GM23338 (cell line): Measurements from ENCODE around the gene KRT7. TPM values are rescaled to one million over a fixed set of nuclear protein-coding genes. Genes with fewer than 3 reads are reported as not detected.
A peak's percentile ranks its signal among the peaks of the same experiment; 100 is the strongest.

Experiments
- ATAC-seq: fragments of 200-7000 bp; cut with Tn5 transposase; 3 replicates; pipeline ENCODE4 v1.9.1; 2020
- DNase-seq: peaks from one replicate; pipeline ENCODE4 v3.0.0-alpha.2; 2015; ENCODE audit warnings: low spot score
- H2AFZ ChIP-seq: fragments of 200-600 bp; sonication (generic); 2 replicates; pipeline ENCODE4 v1.8.0; 2016; ENCODE audit warnings: antibody characterized with exemption, mild to moderate bottlenecking, moderate library complexity
- H3F3A ChIP-seq: fragments of 200-600 bp; sonication (generic); replicated peaks from 2 replicates; pipeline ENCODE4 v1.8.0; 2017; ENCODE audit warnings: antibody characterized with exemption, mixed run types, low read depth
- H3K27ac ChIP-seq: fragments of 200-600 bp; sonication (generic); 2 replicates; pipeline ENCODE4 v1.6.1; 2016; ENCODE audit warnings: low read depth
- H3K27me3 ChIP-seq: fragments of 200-600 bp; sonication (generic); 2 replicates; pipeline ENCODE4 v1.8.0; 2016; ENCODE audit warnings: mild to moderate bottlenecking, mixed run types, moderate library complexity; ENCODE audit not compliant: insufficient read depth
- H3K36me3 ChIP-seq: fragments of 200-600 bp; sonication (generic); 2 replicates; pipeline ENCODE4 v1.8.0; 2016; ENCODE audit warnings: mild to moderate bottlenecking; ENCODE audit not compliant: insufficient read depth
- H3K4me1 ChIP-seq: fragments of 200-600 bp; sonication (generic); 2 replicates; pipeline ENCODE4 v1.8.0; 2016; ENCODE audit warnings: mild to moderate bottlenecking, moderate library complexity; ENCODE audit not compliant: insufficient read depth
- H3K4me2 ChIP-seq: fragments of 200-600 bp; sonication (generic); 2 replicates; pipeline ENCODE4 v1.7.1; 2017; ENCODE audit warnings: mixed run types
- H3K4me3 ChIP-seq: fragments of 200-600 bp; sonication (generic); 2 replicates; pipeline ENCODE4 v1.6.1; 2016; ENCODE audit warnings: mixed run types
- H3K79me2 ChIP-seq: fragments of 200-600 bp; sonication (generic); replicated peaks from 2 replicates; pipeline ENCODE4 v1.8.0; 2017; ENCODE audit warnings: mild to moderate bottlenecking; ENCODE audit not compliant: insufficient read depth
- H3K9me2 ChIP-seq: fragments of 200-600 bp; sonication (generic); 2 replicates; pipeline ENCODE4 v1.8.0; 2017; ENCODE audit not compliant: insufficient read depth
- H4K20me1 ChIP-seq: fragments of 200-600 bp; sonication (generic); replicated peaks from 2 replicates; pipeline ENCODE4 v1.8.0; 2017; ENCODE audit warnings: mild to moderate bottlenecking; ENCODE audit not compliant: insufficient read depth
- H3K27ac Mint-ChIP-seq: 2 replicates; pipeline ENCODE4 v1.8.0; 2020; ENCODE audit warnings: inconsistent platforms, mild to moderate bottlenecking, moderate library complexity, mixed read lengths
- H3K27me3 Mint-ChIP-seq: 3 replicates; pipeline ENCODE4 v1.8.0; 2022; ENCODE audit warnings: low read depth, mild to moderate bottlenecking, moderate library complexity, mixed read lengths, inconsistent platforms; ENCODE audit not compliant: insufficient read depth, poor library complexity
- H3K36me3 Mint-ChIP-seq: 3 replicates; pipeline ENCODE4 v1.8.0; 2021; ENCODE audit warnings: low read depth, mild to moderate bottlenecking, inconsistent platforms, moderate library complexity, mixed read lengths
- H3K4me1 Mint-ChIP-seq: 3 replicates; pipeline ENCODE4 v1.8.0; 2020; ENCODE audit warnings: mild to moderate bottlenecking, inconsistent platforms, mixed read lengths
- H3K4me3 Mint-ChIP-seq: 3 replicates; pipeline ENCODE4 v1.8.0; 2021; ENCODE audit warnings: moderate library complexity, mild to moderate bottlenecking, inconsistent platforms, mixed read lengths
- H3K9me3 Mint-ChIP-seq: 3 replicates; pipeline ENCODE4 v1.8.0; 2020; ENCODE audit warnings: moderate library complexity, mild to moderate bottlenecking, inconsistent platforms, mixed read lengths
- CREB1 ChIP-seq: fragments of 250-450 bp; sonication (Bioruptor Pico); IDR thresholded peaks from 2 replicates; pipeline ENCODE4 v1.5.0; 2020; ENCODE audit warnings: low read depth, mild to moderate bottlenecking, moderate library complexity
- CTCF ChIP-seq, 2 experiments: fragments of 200-600 bp in 1 of 2; sonication (generic) in 1 of 2; conservative IDR thresholded peaks; 2 replicates each; pipeline versions ENCODE4 v1.5.1 to v1.6.1; 2016 to 2017; ENCODE audit warnings: antibody characterized with exemption in 2 of 2, low read depth in 2 of 2, mild to moderate bottlenecking in 2 of 2, moderate library complexity in 1 of 2
- EZH2phosphoT487 ChIP-seq: fragments of 200-600 bp; sonication (generic); IDR thresholded peaks from one replicate; pipeline ENCODE4 v1.8.1; 2018; ENCODE audit warnings: antibody characterized with exemption; ENCODE audit not compliant: unreplicated experiment
- NANOG ChIP-seq: IDR thresholded peaks from 2 replicates; pipeline ENCODE4 v1.6.1; 2016; ENCODE audit warnings: antibody characterized with exemption, borderline replicate concordance
- POLR2AphosphoS5 ChIP-seq: IDR thresholded peaks from 2 replicates; pipeline ENCODE4 v1.6.1; 2016; ENCODE audit warnings: antibody characterized with exemption, low read depth
- STAT1 ChIP-seq: IDR thresholded peaks from one replicate; pipeline ENCODE4 v1.6.1; 2016; ENCODE audit warnings: antibody characterized with exemption; ENCODE audit not compliant: unreplicated experiment
- ZNF114 ChIP-seq: fragments of 250-450 bp; sonication (Bioruptor Pico); IDR thresholded peaks from 2 replicates; pipeline ENCODE4 v1.5.0; 2020; ENCODE audit warnings: mild to moderate bottlenecking, moderate library complexity
- polyA plus RNA-seq: library from polyadenylated mRNA; unstranded; fragments of >200 nt; fragmentation: Nextera tagmentation; extraction: Ambion mirVana; gene quantifications from 2 replicates; pipeline ENCODE4 v1.2.1, GENCODE V29; 2016
- total RNA-seq: library from RNA; depleted of rRNA; stranded (reverse); fragments of >200 nt; shearing (Covaris generic); gene quantifications from 2 replicates; pipeline ENCODE4 v1.2.3, GENCODE V29; 2014
- TF ChIP-seq, protein P1 (sequence below): fragments of 250-450 bp; sonication (Bioruptor Pico); IDR thresholded peaks from 2 replicates; pipeline ENCODE4 v1.5.0; 2020; ENCODE audit warnings: mild to moderate bottlenecking, moderate library complexity

The KRT7 gene
- total and polyA plus RNA-seq, 2 experiments from 2014 or later: 6.5 to 9.4 TPM

- Mint-ChIP-seq H3K36me3 (no peaks in the 10 kb centered on the region), H3K4me1 (peaks cover 15% of the 10 kb centered on the region), H3K9me3 (no peaks in the 10 kb centered on the region; the same call in 2 of the 3 replicates), H3K27ac (peak overlapping the region; percentile 36; the same call in 1 of the 2 replicates), H3K4me3 (no peak overlapping the region), H3K27me3 (peaks cover 4% of the 10 kb centered on the region)
- Histone ChIP-seq H3K4me2 (no peak overlapping the region), H3K36me3 (no peaks in the 10 kb centered on the region), H3K4me1 (peaks cover 3% of the 10 kb centered on the region), H3F3A (no peaks in the 10 kb centered on the region), H3K27me3 (no peaks in the 10 kb centered on the region), H2AFZ (no peak overlapping the region), H4K20me1 (no peaks in the 10 kb centered on the region), H3K9me2 (no peaks in the 10 kb centered on the region), H3K27ac (no peak overlapping the region), H3K79me2 (no peaks in the 10 kb centered on the region), H3K4me3 (no peak overlapping the region)
- no peak for TF ChIP-seq STAT1
- TF ChIP-seq CTCF (conservative IDR thresholded peaks at IDR 0.05; ENCODE audit: low read depth in 2 of 2): 0 out of 4 replicates have a peak, but pooled peaks of 1 of the 2 experiments have one; percentile 10
- no peak for TF ChIP-seq NANOG
- ATAC-seq: no peak
- DNase-seq: no peak
Observed at GRCh38 chr12:52207106-52207505, 25.9 kb upstream of the KRT7 start.

DNA sequence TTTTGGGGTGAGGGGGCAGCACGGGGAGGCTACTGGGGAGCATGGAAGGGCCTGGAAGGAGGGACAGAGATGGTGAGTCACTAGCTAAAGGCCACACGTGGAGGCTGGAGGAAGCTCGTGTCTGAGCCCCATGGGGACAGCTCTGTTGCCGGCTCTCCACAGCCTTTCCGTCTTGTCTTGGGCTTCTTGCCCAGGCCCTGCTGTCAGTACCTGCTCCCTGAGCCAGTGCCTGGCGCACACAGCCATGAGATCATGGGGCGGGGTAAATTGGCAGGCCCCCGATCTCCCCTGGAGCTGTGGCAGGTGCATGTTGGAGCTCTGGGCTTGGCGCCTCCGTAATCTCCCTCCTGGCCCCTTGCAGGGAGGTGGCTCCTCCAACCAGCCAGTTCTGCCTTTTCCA lies 25.1 kb upstream of the KRT7 start:
- no peaks in the 10 kb centered on the region for H3K36me3 Mint-ChIP-seq
- Histone ChIP-seq H3K4me2 (no peak overlapping the region), H3K4me1 (no peaks in the 10 kb centered on the region), H3F3A (no peaks in the 10 kb centered on the region), H3K36me3 (no peaks in the 10 kb centered on the region), H3K27ac (no peak overlapping the region), H3K9me2 (no peaks in the 10 kb centered on the region), H2AFZ (no peak overlapping the region), H3K27me3 (no peaks in the 10 kb centered on the region), H3K79me2 (no peaks in the 10 kb centered on the region), H4K20me1 (no peaks in the 10 kb centered on the region), H3K4me3 (no peak overlapping the region)
- ATAC-seq (no peak), DNase-seq (no peak)
- H3K4me3 Mint-ChIP-seq: no peak overlapping the region
- no peaks in the 10 kb centered on the region; the same call in 2 of the 3 replicates for H3K9me3 Mint-ChIP-seq
- no peak overlapping the region for H3K27ac Mint-ChIP-seq
- TF ChIP-seq ZNF114 (no peak), STAT1 (no peak), CREB1 (CRISPR knock-in tag) (no peak), CTCF (conservative IDR thresholded peaks at IDR 0.05; ENCODE audit: low read depth in 2 of 2) (no peak), POLR2AphosphoS5 (no peak), EZH2phosphoT487 (no peak)
- TF ChIP-seq, protein P1, sequence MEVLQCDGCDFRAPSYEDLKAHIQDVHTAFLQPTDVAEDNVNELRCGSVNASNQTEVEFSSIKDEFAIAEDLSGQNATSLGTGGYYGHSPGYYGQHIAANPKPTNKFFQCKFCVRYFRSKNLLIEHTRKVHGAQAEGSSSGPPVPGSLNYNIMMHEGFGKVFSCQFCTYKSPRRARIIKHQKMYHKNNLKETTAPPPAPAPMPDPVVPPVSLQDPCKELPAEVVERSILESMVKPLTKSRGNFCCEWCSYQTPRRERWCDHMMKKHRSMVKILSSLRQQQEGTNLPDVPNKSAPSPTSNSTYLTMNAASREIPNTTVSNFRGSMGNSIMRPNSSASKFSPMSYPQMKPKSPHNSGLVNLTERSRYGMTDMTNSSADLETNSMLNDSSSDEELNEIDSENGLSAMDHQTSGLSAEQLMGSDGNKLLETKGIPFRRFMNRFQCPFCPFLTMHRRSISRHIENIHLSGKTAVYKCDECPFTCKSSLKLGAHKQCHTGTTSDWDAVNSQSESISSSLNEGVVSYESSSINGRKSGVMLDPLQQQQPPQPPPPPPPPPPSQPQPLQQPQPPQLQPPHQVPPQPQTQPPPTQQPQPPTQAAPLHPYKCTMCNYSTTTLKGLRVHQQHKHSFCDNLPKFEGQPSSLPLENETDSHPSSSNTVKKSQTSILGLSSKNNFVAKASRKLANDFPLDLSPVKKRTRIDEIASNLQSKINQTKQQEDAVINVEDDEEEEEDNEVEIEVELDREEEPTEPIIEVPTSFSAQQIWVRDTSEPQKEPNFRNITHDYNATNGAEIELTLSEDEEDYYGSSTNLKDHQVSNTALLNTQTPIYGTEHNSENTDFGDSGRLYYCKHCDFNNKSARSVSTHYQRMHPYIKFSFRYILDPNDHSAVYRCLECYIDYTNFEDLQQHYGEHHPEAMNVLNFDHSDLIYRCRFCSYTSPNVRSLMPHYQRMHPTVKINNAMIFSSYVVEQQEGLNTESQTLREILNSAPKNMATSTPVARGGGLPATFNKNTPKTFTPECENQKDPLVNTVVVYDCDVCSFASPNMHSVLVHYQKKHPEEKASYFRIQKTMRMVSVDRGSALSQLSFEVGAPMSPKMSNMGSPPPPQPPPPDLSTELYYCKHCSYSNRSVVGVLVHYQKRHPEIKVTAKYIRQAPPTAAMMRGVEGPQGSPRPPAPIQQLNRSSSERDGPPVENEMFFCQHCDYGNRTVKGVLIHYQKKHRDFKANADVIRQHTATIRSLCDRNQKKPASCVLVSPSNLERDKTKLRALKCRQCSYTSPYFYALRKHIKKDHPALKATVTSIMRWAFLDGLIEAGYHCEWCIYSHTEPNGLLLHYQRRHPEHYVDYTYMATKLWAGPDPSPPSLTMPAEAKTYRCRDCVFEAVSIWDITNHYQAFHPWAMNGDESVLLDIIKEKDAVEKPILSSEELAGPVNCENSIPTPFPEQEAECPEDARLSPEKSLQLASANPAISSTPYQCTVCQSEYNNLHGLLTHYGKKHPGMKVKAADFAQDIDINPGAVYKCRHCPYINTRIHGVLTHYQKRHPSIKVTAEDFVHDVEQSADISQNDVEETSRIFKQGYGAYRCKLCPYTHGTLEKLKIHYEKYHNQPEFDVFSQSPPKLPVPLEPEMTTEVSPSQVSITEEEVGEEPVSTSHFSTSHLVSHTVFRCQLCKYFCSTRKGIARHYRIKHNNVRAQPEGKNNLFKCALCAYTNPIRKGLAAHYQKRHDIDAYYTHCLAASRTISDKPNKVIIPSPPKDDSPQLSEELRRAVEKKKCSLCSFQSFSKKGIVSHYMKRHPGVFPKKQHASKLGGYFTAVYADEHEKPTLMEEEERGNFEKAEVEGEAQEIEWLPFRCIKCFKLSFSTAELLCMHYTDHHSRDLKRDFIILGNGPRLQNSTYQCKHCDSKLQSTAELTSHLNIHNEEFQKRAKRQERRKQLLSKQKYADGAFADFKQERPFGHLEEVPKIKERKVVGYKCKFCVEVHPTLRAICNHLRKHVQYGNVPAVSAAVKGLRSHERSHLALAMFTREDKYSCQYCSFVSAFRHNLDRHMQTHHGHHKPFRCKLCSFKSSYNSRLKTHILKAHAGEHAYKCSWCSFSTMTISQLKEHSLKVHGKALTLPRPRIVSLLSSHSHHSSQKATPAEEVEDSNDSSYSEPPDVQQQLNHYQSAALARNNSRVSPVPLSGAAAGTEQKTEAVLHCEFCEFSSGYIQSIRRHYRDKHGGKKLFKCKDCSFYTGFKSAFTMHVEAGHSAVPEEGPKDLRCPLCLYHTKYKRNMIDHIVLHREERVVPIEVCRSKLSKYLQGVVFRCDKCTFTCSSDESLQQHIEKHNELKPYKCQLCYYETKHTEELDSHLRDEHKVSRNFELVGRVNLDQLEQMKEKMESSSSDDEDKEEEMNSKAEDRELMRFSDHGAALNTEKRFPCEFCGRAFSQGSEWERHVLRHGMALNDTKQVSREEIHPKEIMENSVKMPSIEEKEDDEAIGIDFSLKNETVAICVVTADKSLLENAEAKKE (CRISPR knock-in tag): no peak
- H3K4me1 Mint-ChIP-seq: peaks cover 7% of the 10 kb centered on the region
- peaks cover 4% of the 10 kb centered on the region for H3K27me3 Mint-ChIP-seq
